DOHH2 (cell line): ENCODE results near the gene KCNJ1.

ENCODE experiments used
- H3F3A ChIP-seq: fragments of 200-600 bp; sonication (generic), shearing (Covaris generic); 2 replicates; pipeline ENCODE4 v1.6.0; 2016; ENCODE audit warnings: antibody characterized with exemption, mild to moderate bottlenecking; ENCODE audit not compliant: control insufficient read depth, insufficient read depth
- H3K27ac ChIP-seq: fragments of 200-600 bp; sonication (generic); 2 replicates; pipeline ENCODE4 v1.5.1; 2014; ENCODE audit warnings: low read depth, mild to moderate bottlenecking, low read length, moderate library complexity
- H3K27me3 ChIP-seq: fragments of 200-600 bp; sonication (generic); 2 replicates; pipeline ENCODE4 v1.6.1; 2014; ENCODE audit warnings: mild to moderate bottlenecking, low read length, mixed read lengths; ENCODE audit not compliant: control insufficient read depth
- H3K36me3 ChIP-seq: fragments of 200-600 bp; sonication (generic); 2 replicates; pipeline ENCODE4 v1.6.1; 2014; ENCODE audit warnings: mild to moderate bottlenecking, low read length, moderate library complexity, mixed read lengths; ENCODE audit not compliant: control insufficient read depth
- H3K4me1 ChIP-seq: fragments of 200-600 bp; sonication (generic); 2 replicates; pipeline ENCODE4 v1.6.1; 2014; ENCODE audit warnings: mild to moderate bottlenecking, low read length, mixed read lengths; ENCODE audit not compliant: control insufficient read depth
- H3K4me2 ChIP-seq: fragments of 200-600 bp; sonication (generic); 2 replicates; pipeline ENCODE4 v1.6.0; 2014; ENCODE audit warnings: mild to moderate bottlenecking, low read length, moderate library complexity
- H3K4me3 ChIP-seq: fragments of 200-600 bp; sonication (generic); 2 replicates; pipeline ENCODE4 v1.5.1; 2014; ENCODE audit warnings: mild to moderate bottlenecking, low read length, mixed read lengths
- H3K79me2 ChIP-seq: fragments of 200-600 bp; sonication (generic); 2 replicates; pipeline ENCODE4 v1.6.1; 2014; ENCODE audit warnings: mild to moderate bottlenecking, low read length, mixed read lengths; ENCODE audit not compliant: control insufficient read depth
- H3K9me2 ChIP-seq: fragments of 200-600 bp; sonication (generic); replicated peaks from 2 replicates; pipeline ENCODE4 v1.6.1; 2014; ENCODE audit warnings: mild to moderate bottlenecking, low read length, mixed read lengths; ENCODE audit not compliant: control insufficient read depth
- H3K9me3 ChIP-seq: fragments of 200-600 bp; sonication (generic); 2 replicates; pipeline ENCODE4 v1.6.1; 2014; ENCODE audit warnings: antibody characterized with exemption, low read length, mixed read lengths; ENCODE audit not compliant: control insufficient read depth, insufficient read depth
- H4K20me1 ChIP-seq: fragments of 200-600 bp; sonication (generic); 2 replicates; pipeline ENCODE4 v1.6.0; 2014; ENCODE audit warnings: low read depth, mild to moderate bottlenecking, antibody characterized with exemption, low read length, moderate library complexity; ENCODE audit not compliant: control insufficient read depth, insufficient read depth
- EZH2phosphoT487 ChIP-seq: fragments of 200-600 bp; sonication (generic); IDR thresholded peaks from 2 replicates; pipeline ENCODE4 v1.6.1; 2017; ENCODE audit warnings: borderline replicate concordance, mild to moderate bottlenecking, antibody characterized with exemption, low read length, moderate library complexity, mixed read lengths
- TF ChIP-seq, protein P1 (sequence below): fragments of 200-600 bp; sonication (generic); IDR thresholded peaks from one replicate; pipeline ENCODE4 v1.5.1; 2014; ENCODE audit warnings: antibody characterized with exemption, mild to moderate bottlenecking, low read depth, low read length; ENCODE audit not compliant: poor library complexity, severe bottlenecking

The KCNJ1 gene

GRCh38 chr11:128894286-128894681 is 27.2 kb upstream of the KCNJ1 start:
- peaks cover 47% of the 10 kb centered on the region for H3K27me3 ChIP-seq
- no peaks in the 10 kb centered on the region for H3K4me1 ChIP-seq

DNA sequence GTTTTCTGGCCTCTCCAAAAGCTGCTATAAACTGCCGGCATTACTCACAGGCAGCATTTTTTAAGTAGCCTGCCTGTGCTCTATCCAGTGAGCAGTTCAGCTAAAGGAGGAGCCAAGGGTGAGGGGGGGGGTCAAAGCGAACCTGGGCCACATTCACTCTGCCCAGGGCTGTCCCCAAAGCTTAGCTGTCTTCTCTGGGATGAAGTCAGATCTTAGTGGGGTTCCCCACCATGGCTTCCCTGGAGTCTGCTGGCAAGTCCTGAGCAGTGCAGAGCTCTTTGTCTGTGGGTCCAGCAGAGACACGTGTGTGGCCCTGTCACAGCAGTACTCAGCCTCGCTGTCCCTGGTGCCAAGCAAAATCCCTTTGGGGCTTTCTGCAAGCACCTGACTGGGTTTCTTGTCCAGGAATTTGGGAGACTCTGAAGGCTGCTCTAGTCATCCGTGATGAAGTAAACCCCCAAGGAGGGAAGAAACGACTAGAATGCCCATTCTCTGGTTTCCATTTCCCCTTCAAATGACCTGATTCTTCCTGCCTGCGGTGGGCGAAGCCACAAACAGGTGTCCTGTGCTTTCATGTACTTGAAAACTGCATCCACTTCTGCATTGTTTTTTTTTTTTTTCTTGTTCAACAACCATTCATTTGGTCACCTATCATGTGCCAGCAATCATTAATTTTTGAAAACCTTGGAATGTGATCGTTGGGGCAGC is 26.6 kb upstream of the KCNJ1 start:
- Histone ChIP-seq H3K27me3 (peaks cover 50% of the 10 kb centered on the region), H3K4me2 (no peak overlapping the region), H3K4me3 (no peak overlapping the region), H3K79me2 (no peaks in the 10 kb centered on the region), H3K9me2 (no peaks in the 10 kb centered on the region), H4K20me1 (no peaks in the 10 kb centered on the region), H3F3A (no peaks in the 10 kb centered on the region), H3K4me1 (no peaks in the 10 kb centered on the region), H3K9me3 (no peaks in the 10 kb centered on the region), H3K36me3 (no peaks in the 10 kb centered on the region), H3K27ac (no peak overlapping the region)
- no peak for TF ChIP-seq EZH2phosphoT487
- TF ChIP-seq, protein P1, sequence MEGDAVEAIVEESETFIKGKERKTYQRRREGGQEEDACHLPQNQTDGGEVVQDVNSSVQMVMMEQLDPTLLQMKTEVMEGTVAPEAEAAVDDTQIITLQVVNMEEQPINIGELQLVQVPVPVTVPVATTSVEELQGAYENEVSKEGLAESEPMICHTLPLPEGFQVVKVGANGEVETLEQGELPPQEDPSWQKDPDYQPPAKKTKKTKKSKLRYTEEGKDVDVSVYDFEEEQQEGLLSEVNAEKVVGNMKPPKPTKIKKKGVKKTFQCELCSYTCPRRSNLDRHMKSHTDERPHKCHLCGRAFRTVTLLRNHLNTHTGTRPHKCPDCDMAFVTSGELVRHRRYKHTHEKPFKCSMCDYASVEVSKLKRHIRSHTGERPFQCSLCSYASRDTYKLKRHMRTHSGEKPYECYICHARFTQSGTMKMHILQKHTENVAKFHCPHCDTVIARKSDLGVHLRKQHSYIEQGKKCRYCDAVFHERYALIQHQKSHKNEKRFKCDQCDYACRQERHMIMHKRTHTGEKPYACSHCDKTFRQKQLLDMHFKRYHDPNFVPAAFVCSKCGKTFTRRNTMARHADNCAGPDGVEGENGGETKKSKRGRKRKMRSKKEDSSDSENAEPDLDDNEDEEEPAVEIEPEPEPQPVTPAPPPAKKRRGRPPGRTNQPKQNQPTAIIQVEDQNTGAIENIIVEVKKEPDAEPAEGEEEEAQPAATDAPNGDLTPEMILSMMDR, result no peak

More at GRCh38 chr11:128894286-128894681, 27.2 kb upstream of the KCNJ1 start:
- Histone ChIP-seq H3K9me3 (no peaks in the 10 kb centered on the region), H3K27ac (no peak overlapping the region), H4K20me1 (no peaks in the 10 kb centered on the region), H3K9me2 (no peaks in the 10 kb centered on the region), H3K36me3 (no peaks in the 10 kb centered on the region), H3K79me2 (no peaks in the 10 kb centered on the region), H3K4me2 (no peak overlapping the region), H3K4me3 (no peak overlapping the region), H3F3A (no peaks in the 10 kb centered on the region)
- TF ChIP-seq, protein P1, result no peak
- no peak for TF ChIP-seq EZH2phosphoT487

- no peak overlapping the region for H3K27ac ChIP-seq
Measured at GRCh38 chr11:128892866-128893565, 25.9 kb upstream of the KCNJ1 start.

More at GRCh38 chr11:128892866-128893565, 25.9 kb upstream of the KCNJ1 start:
- Histone ChIP-seq H3K27me3 (peaks cover 54% of the 10 kb centered on the region), H4K20me1 (no peaks in the 10 kb centered on the region), H3K9me3 (no peaks in the 10 kb centered on the region), H3K4me2 (no peak overlapping the region), H3K4me1 (no peaks in the 10 kb centered on the region), H3F3A (no peaks in the 10 kb centered on the region), H3K4me3 (no peak overlapping the region), H3K79me2 (no peaks in the 10 kb centered on the region), H3K36me3 (no peaks in the 10 kb centered on the region), H3K9me2 (no peaks in the 10 kb centered on the region)
- no peak for TF ChIP-seq EZH2phosphoT487
- TF ChIP-seq, protein P1, result no peak
